ENCODE data around the gene BDP1. TPM values are rescaled to one million over a fixed set of nuclear protein-coding genes. Genes with fewer than 3 reads are reported as not detected.
"Not testable (repeated sequence)": the region's sequence is repeated elsewhere in the genome, so short reads cannot be mapped to it uniquely, and the experiment has no call there.

BDP1 gene
- total RNA-seq, 1 donor from 2014 or later = 36.2 TPM

DNA sequence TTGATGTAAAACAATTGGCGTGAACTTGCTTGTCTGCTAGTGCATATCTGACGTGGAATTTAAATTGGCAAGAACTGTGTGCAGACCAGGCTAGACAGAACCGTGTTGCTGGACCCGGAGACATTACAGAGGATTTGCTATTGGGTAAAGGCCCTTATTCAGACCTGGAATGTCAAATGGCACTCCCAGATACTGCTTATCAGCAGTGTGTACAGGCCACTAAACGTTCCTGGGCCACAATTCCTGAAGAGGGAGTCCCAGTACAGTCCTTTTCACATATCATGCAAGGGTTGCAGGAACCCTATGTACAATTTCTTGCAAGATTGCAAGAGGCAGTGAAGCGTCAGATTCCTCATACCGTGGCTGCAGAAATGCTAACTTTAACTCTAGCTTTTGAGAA is 118.1 kb downstream of the BDP1 start:
- H3K27ac ChIP-seq = no peak overlapping the region
- peaks cover 8% of the 10 kb centered on the region for H3K36me3 Mint-ChIP-seq

GRCh38 chr5:71575588-71575987 is 120.1 kb downstream of the BDP1 start:
- H2AFZ ChIP-seq (replicated peaks); DNase-seq (ENCODE audit: low spot score); H3K4me3 Mint-ChIP-seq; H3K36me3 ChIP-seq; H3K9me3 Mint-ChIP-seq; H3K79me2 ChIP-seq (ENCODE audit: low read depth); H3K4me2 ChIP-seq; H3K4me1 ChIP-seq; H3K36me3 Mint-ChIP-seq; H3K27ac Mint-ChIP-seq; H3K9me3 ChIP-seq (ENCODE audit: low read depth); H3K27ac ChIP-seq; H3K27me3 ChIP-seq; H4K20me1 ChIP-seq (ENCODE audit: low read depth); H3K27me3 Mint-ChIP-seq (ENCODE audit: insufficient read depth, low read depth); H3K4me3 ChIP-seq; H3K9ac ChIP-seq; H3F3A ChIP-seq (ENCODE audit: low read depth): not testable (repeated sequence)
- H3K4me1 Mint-ChIP-seq = peaks cover 13% of the 10 kb centered on the region

More for the DNA sequence above, 118.1 kb downstream of the BDP1 start:
- Mint-ChIP-seq H3K4me1 (peaks cover 13% of the 10 kb centered on the region), H3K9me3 (peaks cover 6% of the 10 kb centered on the region), H3K27ac (no peak overlapping the region), H3K27me3 (ENCODE audit: insufficient read depth, low read depth) (no peaks in the 10 kb centered on the region), H3K4me3 (no peak overlapping the region)
- Histone ChIP-seq H3K9me3 (ENCODE audit: low read depth) (no peaks in the 10 kb centered on the region), H3K4me2 (no peak overlapping the region), H3K4me3 (no peak overlapping the region), H4K20me1 (ENCODE audit: low read depth) (no peaks in the 10 kb centered on the region), H3K79me2 (ENCODE audit: low read depth) (no peaks in the 10 kb centered on the region), H3F3A (ENCODE audit: low read depth) (no peaks in the 10 kb centered on the region), H2AFZ (replicated peaks) (no peak overlapping the region), H3K4me1 (peaks cover 8% of the 10 kb centered on the region), H3K36me3 (no peaks in the 10 kb centered on the region), H3K27me3 (no peaks in the 10 kb centered on the region), H3K9ac (no peak overlapping the region)
- DNase-seq (ENCODE audit: low spot score) = peak; percentile 7
- TF ChIP-seq CTCF (IDR thresholded peaks at IDR 0.05) (no peak), EZH2phosphoT487 (IDR thresholded peaks at IDR 0.05) (no peak), EZH2 (IDR thresholded peaks at IDR 0.05) (no peak)

GRCh38 chr5:71576241-71576640 is 120.8 kb downstream of the BDP1 start:
- Histone ChIP-seq H2AFZ (replicated peaks) (no peak overlapping the region), H3K4me1 (peaks cover 8% of the 10 kb centered on the region), H3K9ac (no peak overlapping the region), H3K27me3 (no peaks in the 10 kb centered on the region), H3F3A (ENCODE audit: low read depth) (no peaks in the 10 kb centered on the region), H3K9me3 (ENCODE audit: low read depth) (no peaks in the 10 kb centered on the region), H3K4me3 (no peak overlapping the region), H3K4me2 (no peak overlapping the region), H3K79me2 (ENCODE audit: low read depth) (no peaks in the 10 kb centered on the region), H3K27ac (no peak overlapping the region), H3K36me3 (no peaks in the 10 kb centered on the region), H4K20me1 (ENCODE audit: low read depth) (no peaks in the 10 kb centered on the region)
- Mint-ChIP-seq H3K27me3 (ENCODE audit: insufficient read depth, low read depth) (no peaks in the 10 kb centered on the region), H3K9me3 (peaks cover 6% of the 10 kb centered on the region), H3K4me3 (no peak overlapping the region), H3K27ac (no peak overlapping the region), H3K4me1 (peaks cover 13% of the 10 kb centered on the region), H3K36me3 (peaks cover 8% of the 10 kb centered on the region)
- no peak for DNase-seq (ENCODE audit: low spot score)
- TF ChIP-seq EZH2phosphoT487 (IDR thresholded peaks at IDR 0.05) (no peak), EZH2 (IDR thresholded peaks at IDR 0.05) (no peak), CTCF (IDR thresholded peaks at IDR 0.05) (no peak)

GRCh38 chr5:71577839-71578238 is 122.4 kb downstream of the BDP1 start:
- H3K9ac ChIP-seq; H3K9me3 ChIP-seq (ENCODE audit: low read depth); H3K36me3 ChIP-seq; H3K27ac Mint-ChIP-seq; H3K27me3 Mint-ChIP-seq (ENCODE audit: insufficient read depth, low read depth); H3K4me3 ChIP-seq; H4K20me1 ChIP-seq (ENCODE audit: low read depth); H3K27ac ChIP-seq; H3K79me2 ChIP-seq (ENCODE audit: low read depth); H3K4me2 ChIP-seq; H3K36me3 Mint-ChIP-seq; H3K4me1 Mint-ChIP-seq; DNase-seq (ENCODE audit: low spot score); H3K4me1 ChIP-seq; H3K27me3 ChIP-seq; H3K4me3 Mint-ChIP-seq; H3F3A ChIP-seq (ENCODE audit: low read depth); H3K9me3 Mint-ChIP-seq; H2AFZ ChIP-seq (replicated peaks): not testable (repeated sequence)

Data from neural progenitor cell (in vitro differentiated cells).